HG03432 (cell line): ENCODE data around the gene SEMA3D.
A peak's percentile ranks its signal among the peaks of the same experiment; 100 is the strongest.

Experiments used
- ATAC-seq: cut with Tn5 transposase; IDR thresholded peaks from one replicate; pipeline ENCODE4 v1.9.1; 2021; ENCODE audit warnings: mild to moderate bottlenecking, moderate library complexity; ENCODE audit not compliant: unreplicated experiment

Gene SEMA3D

GRCh38 chr7:85184599-85185423 is 2.0 kb downstream of the SEMA3D start:
- no peak for ATAC-seq

- no peak for ATAC-seq
Measured at GRCh38 chr7:85183296-85183695, 3.6 kb downstream of the SEMA3D start.

- ATAC-seq = no peak
Measured at GRCh38 chr7:85178531-85179298, 8.1 kb downstream of the SEMA3D start.

- ATAC-seq = no peak
Measured at GRCh38 chr7:85177316-85177715, 9.5 kb downstream of the SEMA3D start.

- no peak for ATAC-seq
Measured at GRCh38 chr7:85176197-85176596, 10.7 kb downstream of the SEMA3D start.

GRCh38 chr7:85175217-85175616 is 11.6 kb downstream of the SEMA3D start:
- ATAC-seq = no peak

GRCh38 chr7:85172530-85172941 is 14.3 kb downstream of the SEMA3D start:
- no peak for ATAC-seq

GRCh38 chr7:85167636-85168035 is 19.2 kb downstream of the SEMA3D start:
- ATAC-seq = no peak

GRCh38 chr7:85165263-85165662 is 21.6 kb downstream of the SEMA3D start:
- ATAC-seq = no peak

- ATAC-seq = no peak
Measured at GRCh38 chr7:85164376-85164775, 22.5 kb downstream of the SEMA3D start.

GRCh38 chr7:85162721-85163120 is 24.1 kb downstream of the SEMA3D start:
- ATAC-seq = no peak

GRCh38 chr7:85160223-85160622 is 26.6 kb downstream of the SEMA3D start:
- ATAC-seq = peak; percentile 88

GRCh38 chr7:85159003-85159402 is 27.9 kb downstream of the SEMA3D start:
- no peak for ATAC-seq

GRCh38 chr7:85156661-85157208 is 30.1 kb downstream of the SEMA3D start:
- no peak for ATAC-seq

GRCh38 chr7:85154282-85154937 is 32.4 kb downstream of the SEMA3D start:
- no peak for ATAC-seq

GRCh38 chr7:85153715-85154114 is 33.1 kb downstream of the SEMA3D start:
- no peak for ATAC-seq

GRCh38 chr7:85150624-85151023 is 36.2 kb downstream of the SEMA3D start:
- no peak for ATAC-seq

GRCh38 chr7:85144771-85145170 is 42.1 kb downstream of the SEMA3D start:
- no peak for ATAC-seq

GRCh38 chr7:85135977-85136376 is 50.9 kb downstream of the SEMA3D start:
- no peak for ATAC-seq

- no peak for ATAC-seq
Measured at GRCh38 chr7:85133560-85133959, 53.3 kb downstream of the SEMA3D start.

GRCh38 chr7:85133006-85133405 is 53.9 kb downstream of the SEMA3D start:
- no peak for ATAC-seq
